Ascending aorta (tissue), 2 donors: ENCODE measurements around the gene LRRC27. TPM values are rescaled to one million over a fixed set of nuclear protein-coding genes. Genes with fewer than 3 reads are reported as not detected.

Experiments
- DNase-seq, 2 donors: peaks; one replicate each; pipeline ENCODE4 v3.0.0-alpha.2; 2019; ENCODE audit warnings: low spot score in 2 of 2
- H3K27ac ChIP-seq, 2 donors: fragments of 200-600 bp; sonication (generic); one replicate each; pipeline ENCODE4 v1.5.1; 2016 to 2017; ENCODE audit warnings: mild to moderate bottlenecking in 1 of 2
- H3K27me3 ChIP-seq: fragments of 200-600 bp; sonication (generic); one replicate; pipeline ENCODE4 v1.5.1; 2017
- H3K36me3 ChIP-seq, 2 donors: fragments of 200-600 bp; sonication (generic); one replicate each; pipeline ENCODE4 v1.5.1; 2016
- H3K4me1 ChIP-seq, 2 donors: fragments of 200-600 bp; sonication (generic); one replicate each; pipeline ENCODE4 v1.5.1; 2016 to 2017; ENCODE audit warnings: mild to moderate bottlenecking in 1 of 2
- H3K4me3 ChIP-seq, 2 donors: fragments of 200-600 bp; sonication (generic); one replicate each; pipeline ENCODE4 v1.5.1; 2016 to 2017; ENCODE audit warnings: mild to moderate bottlenecking in 1 of 2
- H3K9me3 ChIP-seq, 2 donors: fragments of 200-600 bp; sonication (generic); one replicate each; pipeline ENCODE4 v1.5.1; 2016
- CTCF ChIP-seq, 3 experiments: fragments of 200-600 bp in 2 of 3; fragments of 450-650 bp in 1 of 3; sonication (generic) in 2 of 3; IDR thresholded peaks; one replicate each; pipeline ENCODE4 v1.5.1; 2016 to 2019; ENCODE audit warnings: antibody characterized with exemption in 3 of 3, mild to moderate bottlenecking in 1 of 3, moderate library complexity in 1 of 3
- intact Hi-C: fragments of 100-400 bp; cut with DNase I; formaldehyde crosslinking; loops from one replicate; pipeline ENCODE4 v1.15.1; 2023
- total RNA-seq: library from RNA; depleted of rRNA; stranded (reverse); fragments of >200 nt; gene quantifications from one replicate; pipeline ENCODE4 v1.1.0, GENCODE V29; 2016

The LRRC27 gene
- total RNA-seq, 1 donor from 2014 or later, result 2.0 TPM

- intact Hi-C loops, result no loop called here
- Histone ChIP-seq H3K4me1 (no peaks in the 10 kb centered on the region), H3K27ac (no peak overlapping the region), H3K27me3 (no peaks in the 10 kb centered on the region), H3K4me3 (no peak overlapping the region), H3K36me3 (no peaks in the 10 kb centered on the region), H3K9me3 (no peaks in the 10 kb centered on the region)
- no peak for TF ChIP-seq CTCF (IDR thresholded peaks at IDR 0.05)
- no peak for DNase-seq
Observed at GRCh38 chr10:132355754-132356153, 23.8 kb downstream of the LRRC27 start.

GRCh38 chr10:132356621-132357195 lies 24.7 kb downstream of the LRRC27 start:
- no peak overlapping the region for H3K27ac ChIP-seq
- H3K27me3 ChIP-seq, result no peaks in the 10 kb centered on the region
- DNase-seq, result no peak
- H3K36me3 ChIP-seq, result no peaks in the 10 kb centered on the region
- no peaks in the 10 kb centered on the region for H3K4me1 ChIP-seq
- no peaks in the 10 kb centered on the region for H3K9me3 ChIP-seq
- H3K4me3 ChIP-seq, result no peak overlapping the region
- TF ChIP-seq CTCF (IDR thresholded peaks at IDR 0.05), result no peak
- intact Hi-C loops, result no loop called here

GRCh38 chr10:132357286-132358058 lies 25.5 kb downstream of the LRRC27 start:
- no peaks in the 10 kb centered on the region for H3K9me3 ChIP-seq
- H3K36me3 ChIP-seq, result no peaks in the 10 kb centered on the region
- H3K4me1 ChIP-seq, result no peaks in the 10 kb centered on the region
- H3K27ac ChIP-seq, result no peak overlapping the region
- no peak for TF ChIP-seq CTCF (IDR thresholded peaks at IDR 0.05)
- H3K27me3 ChIP-seq, result no peaks in the 10 kb centered on the region
- intact Hi-C loops, result no loop called here
- DNase-seq, result no peak
- no peak overlapping the region for H3K4me3 ChIP-seq

- no peaks in the 10 kb centered on the region for H3K27me3 ChIP-seq
- intact Hi-C loops, result no loop called here
- H3K36me3 ChIP-seq, result no peaks in the 10 kb centered on the region
- no peaks in the 10 kb centered on the region for H3K9me3 ChIP-seq
- H3K27ac ChIP-seq, result no peak overlapping the region
- TF ChIP-seq CTCF (IDR thresholded peaks at IDR 0.05), result no peak
- DNase-seq, result no peak
- H3K4me1 ChIP-seq, result no peaks in the 10 kb centered on the region
- no peak overlapping the region for H3K4me3 ChIP-seq
Observed at GRCh38 chr10:132359305-132360040, 27.5 kb downstream of the LRRC27 start.

GRCh38 chr10:132360766-132361447 lies 28.9 kb downstream of the LRRC27 start:
- H3K9me3 ChIP-seq, result no peaks in the 10 kb centered on the region
- H3K4me1 ChIP-seq, result no peaks in the 10 kb centered on the region
- H3K36me3 ChIP-seq, result peaks cover 4 to 11% of the 10 kb centered on the region in 2 donors
- no peak overlapping the region for H3K27ac ChIP-seq
- no peak for DNase-seq
- intact Hi-C loops, result no loop called here
- H3K27me3 ChIP-seq, result no peaks in the 10 kb centered on the region
- H3K4me3 ChIP-seq, result no peak overlapping the region
- TF ChIP-seq CTCF (IDR thresholded peaks at IDR 0.05), result peak in 2 of 3 experiments; percentile 39 to 42
